Stimulated activated CD4-positive, alpha-beta T cell treated with anti-CD3 and anti-CD28 coated beads, Interleukin-4, amount 100 ng/mL, for 24 hours (primary cell): ENCODE measurements around the gene PHF19.

Experiments
- DNase-seq: peaks from one replicate; pipeline ENCODE4 v3.0.0-alpha.2; 2020

Gene PHF19

DNA sequence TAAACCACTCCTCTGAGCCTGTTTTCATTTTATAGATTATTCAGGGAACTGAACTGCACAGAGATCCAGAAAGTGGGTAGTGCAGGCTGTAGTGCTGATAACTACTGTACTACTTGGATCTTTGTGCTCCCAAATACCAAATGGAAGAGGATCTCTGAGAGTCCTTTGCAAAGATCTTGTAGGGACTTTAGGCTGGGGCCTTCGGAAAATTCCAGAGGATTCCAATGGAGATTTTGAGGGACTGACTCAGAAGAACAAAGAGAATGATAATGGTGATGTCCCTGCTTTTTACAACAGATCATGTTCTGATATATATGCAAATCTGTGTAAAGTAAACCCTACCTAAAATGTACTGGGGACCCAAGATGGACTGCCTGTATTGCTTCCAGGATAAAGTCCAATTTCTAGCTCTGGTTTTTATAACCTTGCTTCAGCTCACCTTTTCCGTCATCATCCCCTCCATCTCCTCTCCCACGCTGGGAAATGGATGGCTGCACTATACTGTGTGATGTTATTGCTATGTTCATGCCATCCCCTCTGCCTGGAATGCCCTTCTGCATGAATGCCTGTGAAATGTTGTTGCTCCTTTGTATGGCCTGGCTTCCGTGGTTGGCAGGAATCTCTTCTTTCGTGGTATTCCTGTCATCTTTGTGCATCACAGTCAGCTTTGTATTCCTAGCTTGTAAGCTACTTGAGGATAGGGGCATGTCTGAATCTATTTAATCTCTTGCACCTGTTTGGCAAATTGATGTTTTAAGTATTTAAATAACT lies 24.6 kb downstream of the PHF19 start:
- DNase-seq: no peak

DNA sequence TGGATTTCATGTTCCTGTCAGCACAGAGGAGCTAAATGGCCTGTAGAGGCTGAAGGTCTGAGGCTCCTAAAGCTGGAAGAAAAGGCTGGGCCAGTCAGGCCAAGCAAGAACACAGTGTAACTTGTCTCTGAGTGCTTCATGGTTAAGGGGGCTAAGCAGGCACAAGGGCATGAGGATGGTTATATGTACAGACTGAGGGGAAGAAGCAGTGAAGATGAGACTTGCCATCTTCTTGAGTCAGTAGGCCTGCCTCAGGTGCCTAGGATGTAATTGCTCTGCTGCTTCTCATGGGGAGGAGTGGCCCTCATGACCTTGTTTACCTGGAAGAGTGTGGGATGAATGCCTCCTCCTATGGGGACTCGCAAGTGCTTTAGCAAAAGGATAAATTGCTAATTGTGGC lies 25.5 kb downstream of the PHF19 start:
- DNase-seq: no peak

DNA sequence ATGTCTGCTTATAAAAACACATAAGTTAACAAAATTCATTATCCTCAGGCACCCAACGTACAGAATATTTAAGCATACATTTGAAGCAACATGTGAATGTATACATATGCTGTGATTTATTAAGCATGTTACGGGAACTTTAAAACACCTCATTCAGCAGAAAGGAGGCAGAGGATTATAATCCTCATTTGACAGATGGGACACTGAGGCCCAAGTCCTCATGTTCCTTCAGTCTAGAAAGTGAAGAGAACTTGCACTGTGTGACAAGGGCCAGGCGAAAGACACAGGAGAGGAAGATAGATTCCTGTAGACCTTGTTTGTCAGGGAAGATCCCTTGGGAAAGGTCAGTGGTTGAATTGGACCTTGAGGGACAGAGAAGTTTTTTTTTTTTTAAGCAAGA lies 26.7 kb downstream of the PHF19 start:
- DNase-seq: no peak

DNA sequence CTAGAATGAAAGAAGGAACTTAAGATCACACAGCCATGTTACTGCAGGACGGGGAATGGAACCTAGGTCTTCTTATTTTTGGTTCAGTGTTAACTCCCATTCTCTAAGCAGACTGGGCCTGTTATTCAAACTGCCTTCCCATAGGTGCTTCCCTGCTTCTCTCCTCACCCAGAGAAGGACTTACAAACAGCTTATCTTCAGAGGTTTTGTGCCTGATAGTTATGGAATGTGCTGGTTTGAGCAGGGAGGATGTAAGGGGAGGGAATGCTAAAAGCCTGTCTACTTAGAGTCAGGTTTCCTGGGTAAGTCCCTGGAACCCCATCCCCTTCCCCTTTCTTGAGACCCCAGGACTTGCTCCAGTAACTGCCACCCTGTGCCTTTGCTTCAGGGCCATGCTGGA lies 30.1 kb downstream of the PHF19 start:
- no peak for DNase-seq

DNA sequence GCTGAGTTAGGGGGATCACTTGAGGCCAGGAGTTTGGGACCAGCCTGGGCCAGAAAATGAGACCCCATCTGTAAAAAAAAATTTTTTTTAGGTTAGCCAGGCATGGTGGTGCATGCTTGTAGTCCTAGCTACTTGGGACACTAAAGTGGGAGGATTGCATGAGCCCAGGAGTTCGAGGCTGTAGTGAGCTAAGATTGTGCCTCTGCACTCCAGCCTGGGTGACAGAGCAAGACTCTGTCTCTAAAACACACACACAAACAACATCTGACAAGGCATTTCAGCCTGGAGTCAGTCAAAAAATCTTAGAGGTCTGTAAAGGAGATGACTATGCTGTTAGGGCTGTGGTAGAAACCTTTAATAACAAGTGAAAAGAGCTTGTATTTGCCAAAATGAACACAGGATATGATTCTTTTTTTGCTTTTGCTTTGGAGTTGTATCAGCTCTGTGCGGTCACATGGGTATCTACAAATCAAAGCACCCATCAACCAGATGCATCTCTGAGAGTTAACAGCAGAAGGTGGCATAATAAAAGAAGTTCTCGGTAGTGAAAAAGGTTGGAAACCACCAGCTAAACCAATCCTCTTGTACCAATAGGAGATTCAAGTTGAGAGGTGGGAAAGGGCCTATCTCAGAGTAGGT lies 30.6 kb downstream of the PHF19 start:
- peak; percentile 32 for DNase-seq

DNA sequence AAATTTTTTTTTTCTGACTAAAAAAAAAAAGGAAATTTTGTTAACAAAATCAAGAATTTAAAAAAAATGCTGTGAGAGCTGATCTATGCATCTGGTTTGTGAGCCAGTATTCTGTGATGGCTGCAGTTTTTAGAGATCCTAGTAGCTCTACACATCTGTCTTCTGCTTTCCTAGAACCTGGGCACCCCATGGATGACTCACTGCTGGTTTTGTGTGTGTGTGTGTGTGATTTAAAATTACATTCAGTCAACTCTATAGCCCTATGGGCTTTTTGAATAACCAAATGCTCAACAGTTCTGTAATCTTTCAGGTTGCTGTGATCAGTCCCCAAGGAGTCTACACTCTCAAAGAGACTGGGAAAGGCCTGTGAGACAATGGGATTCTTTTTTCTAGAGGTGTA lies 31.7 kb downstream of the PHF19 start:
- peak; percentile 63 for DNase-seq

DNA sequence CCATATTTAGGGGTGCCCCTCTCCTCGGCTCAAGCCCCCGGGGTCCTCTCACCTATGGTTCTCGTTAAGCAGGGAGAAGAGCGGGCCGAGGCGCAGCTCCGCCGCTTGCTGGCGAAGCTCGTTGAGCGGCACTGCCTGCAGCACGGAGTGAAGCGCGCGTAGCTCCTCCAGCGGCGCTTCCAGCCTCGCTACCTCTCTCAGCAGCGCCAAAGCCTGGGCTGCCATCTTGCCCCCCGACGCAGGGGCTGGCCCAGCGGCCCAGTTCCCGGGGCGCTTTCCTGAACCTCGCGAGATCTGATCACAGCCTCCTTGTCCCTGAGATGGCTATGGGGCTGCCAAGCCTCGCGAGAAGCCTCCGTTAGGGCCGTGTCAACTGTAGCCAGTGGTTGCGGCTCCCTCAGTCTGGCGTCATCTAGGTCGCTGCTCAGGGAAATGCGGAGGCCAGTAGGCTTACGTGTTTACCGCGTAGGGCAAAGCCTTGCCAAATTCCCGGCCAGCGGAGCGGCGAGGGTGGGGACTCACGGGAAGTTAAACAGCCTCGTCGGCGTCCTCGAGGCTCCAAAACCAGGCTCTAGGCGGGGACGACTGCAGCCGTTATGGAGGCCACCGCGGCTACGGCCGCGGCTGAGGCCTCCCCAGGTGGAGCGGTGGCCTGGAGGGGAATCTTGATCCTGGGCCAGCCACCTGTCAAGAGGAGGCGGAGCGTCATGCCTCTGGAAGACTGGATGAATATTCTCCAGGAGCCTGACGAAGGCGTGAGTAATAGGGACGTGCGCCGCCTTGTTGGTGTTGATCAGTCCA lies 34.1 kb downstream of the PHF19 start, which contains the start of gene PSMD5:
Gene PSMD5 (minus strand): TSS at position 238 of the 801 bp plus-strand sequence. CDS start 13 bp downstream, at position 225.
- peak; percentile 94 for DNase-seq

DNA sequence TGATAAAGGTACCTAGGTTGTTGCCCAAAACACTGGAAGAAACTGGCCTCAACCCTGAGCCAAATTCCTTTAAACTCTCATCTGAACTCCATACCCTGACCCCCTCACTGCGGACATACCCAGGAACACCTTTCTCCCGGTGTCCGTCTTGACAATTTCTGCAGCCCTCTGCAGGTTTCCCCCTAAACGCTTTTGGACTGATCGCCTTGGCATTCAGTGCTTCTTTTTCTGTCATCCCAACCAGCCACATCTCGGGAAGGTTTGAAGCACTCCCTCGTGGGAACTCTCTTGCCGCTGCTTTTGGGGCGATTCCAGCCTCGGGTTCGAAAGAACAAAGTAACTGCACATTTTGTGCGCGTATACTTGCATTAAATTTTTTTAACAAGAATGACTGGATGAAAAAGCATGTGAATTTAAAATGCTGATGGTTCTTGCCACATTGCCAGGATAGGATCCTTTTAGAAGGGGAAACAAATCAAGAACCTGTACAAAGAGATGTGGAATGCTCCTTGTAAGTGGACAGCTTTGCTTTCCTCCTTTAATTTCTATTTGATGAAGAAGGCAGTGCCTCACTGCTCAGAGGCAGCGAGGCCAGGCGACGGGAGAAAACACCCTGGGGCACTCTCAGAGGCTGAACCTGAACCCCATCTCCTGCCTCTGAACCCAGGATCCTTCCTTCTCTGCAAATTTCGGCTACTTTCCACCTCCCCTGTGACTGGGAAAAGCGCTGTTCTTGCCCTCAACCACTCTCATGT lies 34.9 kb downstream of the PHF19 start:
- DNase-seq: no peak

DNA sequence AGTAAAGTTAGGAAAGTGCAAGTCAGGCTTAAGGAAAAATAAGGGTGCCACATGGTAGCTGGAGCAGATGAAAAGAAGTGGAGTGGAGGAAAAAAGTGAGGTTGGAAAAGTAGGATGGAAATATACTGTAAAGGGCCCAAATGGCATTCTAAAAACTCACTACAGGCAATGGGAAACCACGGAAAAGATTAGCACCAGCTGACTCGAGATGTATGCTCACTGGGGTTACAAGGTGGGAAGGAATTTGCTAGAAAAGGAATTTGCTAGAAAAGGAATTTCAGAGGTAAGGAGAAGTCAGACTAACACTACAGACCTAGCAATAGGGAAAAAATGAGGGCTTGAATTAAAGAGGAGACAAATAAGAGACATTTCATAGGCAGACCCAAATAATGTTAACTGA lies 37.8 kb downstream of the PHF19 start:
- DNase-seq: no peak

DNA sequence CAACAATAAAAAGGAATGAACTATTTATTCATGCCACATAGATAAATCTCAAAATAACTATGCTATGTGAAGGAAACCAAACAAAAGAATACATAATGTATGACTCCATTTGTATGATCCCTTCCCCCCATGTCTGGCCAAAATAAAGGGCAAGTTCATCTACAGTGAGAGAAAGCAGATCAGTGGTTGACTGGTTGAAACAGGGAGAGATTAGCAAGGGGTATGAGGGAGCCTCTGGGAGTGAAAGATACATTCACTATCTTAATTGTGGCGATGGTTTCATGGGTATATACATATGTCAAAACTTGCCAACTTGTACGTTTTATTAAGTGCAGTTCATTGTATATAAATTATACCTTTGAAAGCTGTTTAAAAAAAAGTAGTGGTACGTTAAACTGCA lies 39.1 kb downstream of the PHF19 start:
- DNase-seq: no peak

DNA sequence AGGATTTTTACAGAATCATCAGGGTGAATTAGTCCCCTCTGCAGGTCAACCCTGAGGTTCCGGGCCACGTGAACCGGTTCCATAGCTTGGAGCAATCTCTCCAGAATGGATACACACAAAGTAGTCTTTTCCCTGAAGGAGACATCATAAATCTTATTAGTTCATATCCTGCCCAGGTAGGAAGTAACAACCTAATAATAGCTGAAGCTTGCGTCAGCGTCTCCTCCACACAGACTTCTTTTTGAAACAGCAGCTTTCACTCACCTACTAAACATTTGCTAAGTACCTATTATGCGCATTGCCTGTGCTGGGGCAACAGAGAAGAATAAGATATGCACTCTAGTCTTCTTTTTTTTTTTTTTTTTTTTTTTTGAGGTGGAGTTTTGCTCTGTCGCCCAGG lies 43.7 kb downstream of the PHF19 start:
- DNase-seq: no peak

DNA sequence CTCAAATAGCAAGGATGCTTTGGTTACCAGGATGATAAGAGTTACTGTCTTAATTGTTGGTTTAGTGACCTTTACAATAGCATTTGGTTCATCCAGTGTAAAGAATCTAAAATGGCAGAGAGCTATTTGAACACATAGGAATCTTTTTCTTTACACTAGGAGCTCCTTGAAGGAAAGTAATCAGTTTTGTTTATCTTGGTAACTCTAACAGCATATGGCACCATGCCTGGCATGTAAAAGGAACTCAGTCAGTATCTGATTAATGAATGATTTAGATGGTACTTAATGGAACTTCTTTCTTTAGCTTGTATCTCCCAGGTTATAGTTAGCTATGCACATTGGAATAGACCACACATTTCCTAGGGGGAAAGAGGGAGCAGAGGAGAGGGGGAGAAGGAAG lies 44.2 kb downstream of the PHF19 start:
- no peak for DNase-seq

DNA sequence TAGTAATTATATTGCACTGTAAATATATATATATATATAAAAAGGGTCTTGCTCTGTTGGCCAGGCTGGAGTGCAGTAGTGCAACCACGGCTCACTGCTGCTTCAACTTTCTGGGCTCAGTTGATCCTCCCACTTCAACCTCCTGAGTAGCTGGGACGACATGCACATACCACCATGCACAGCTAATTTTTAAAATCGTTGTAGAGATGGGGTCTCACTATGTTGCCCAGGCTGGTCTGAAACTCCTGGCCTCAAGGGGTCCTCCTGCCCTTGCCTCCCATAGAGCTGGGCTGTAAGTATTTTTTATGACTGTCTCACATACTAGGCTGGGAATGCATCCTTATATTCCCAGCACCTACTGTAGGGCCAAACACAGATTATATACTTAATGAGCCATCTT lies 46.1 kb downstream of the PHF19 start:
- no peak for DNase-seq

DNA sequence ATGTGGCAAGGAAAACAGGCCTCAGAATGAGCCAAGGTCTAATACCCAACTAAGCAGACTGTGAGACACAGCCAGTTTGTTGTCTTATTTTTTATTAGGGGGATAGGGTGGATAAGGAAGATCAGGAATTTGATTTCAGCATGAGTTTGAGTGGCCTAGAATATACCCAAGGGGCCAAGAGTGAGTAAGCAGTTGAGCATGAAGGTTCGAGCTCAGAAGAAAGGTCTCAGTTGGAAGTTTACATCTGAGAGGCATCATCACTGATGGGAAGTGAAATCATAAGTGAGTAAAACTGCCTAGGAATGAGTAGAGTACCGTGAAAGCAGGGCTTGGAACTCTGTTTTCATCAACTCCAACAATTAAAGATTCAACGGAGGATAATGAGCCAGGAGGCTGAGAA lies 46.8 kb downstream of the PHF19 start:
- DNase-seq: no peak

DNA sequence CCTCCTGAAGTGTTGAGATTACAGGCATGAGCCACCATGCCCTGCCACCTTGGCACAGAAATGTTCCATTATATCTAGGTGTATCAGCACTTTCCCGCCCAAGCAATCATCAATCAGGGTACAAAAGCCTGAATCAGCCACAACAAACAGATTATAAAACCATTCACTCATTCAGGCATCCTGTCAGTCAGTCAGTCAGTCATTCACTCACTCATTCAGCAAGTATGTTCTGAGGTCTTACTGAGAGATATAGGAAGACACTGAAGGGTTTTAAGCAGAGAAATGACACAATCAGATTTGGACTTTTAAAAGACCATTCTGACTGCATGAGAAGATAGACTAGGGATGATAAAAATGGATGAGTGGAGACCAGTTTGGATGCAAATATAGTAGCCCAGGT lies 47.3 kb downstream of the PHF19 start:
- no peak for DNase-seq

DNA sequence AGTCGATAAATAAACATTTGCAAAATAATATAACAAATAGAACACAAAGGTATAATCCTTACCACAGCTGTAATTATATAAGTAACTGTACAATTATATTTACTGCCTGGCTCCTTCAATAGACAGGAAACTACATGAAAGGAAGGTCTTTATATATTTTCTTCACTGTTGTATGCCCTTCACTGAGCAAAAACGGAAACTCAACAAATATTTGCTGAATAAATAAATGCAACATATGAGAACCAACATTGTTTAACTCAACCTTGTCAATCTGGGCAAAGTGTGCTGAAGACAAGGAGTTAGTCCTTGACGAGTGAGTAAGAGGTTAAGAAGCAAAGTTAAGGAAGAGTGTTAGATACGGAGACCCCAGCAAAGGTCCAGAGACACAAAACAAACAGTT lies 56.9 kb downstream of the PHF19 start:
- no peak for DNase-seq

DNA sequence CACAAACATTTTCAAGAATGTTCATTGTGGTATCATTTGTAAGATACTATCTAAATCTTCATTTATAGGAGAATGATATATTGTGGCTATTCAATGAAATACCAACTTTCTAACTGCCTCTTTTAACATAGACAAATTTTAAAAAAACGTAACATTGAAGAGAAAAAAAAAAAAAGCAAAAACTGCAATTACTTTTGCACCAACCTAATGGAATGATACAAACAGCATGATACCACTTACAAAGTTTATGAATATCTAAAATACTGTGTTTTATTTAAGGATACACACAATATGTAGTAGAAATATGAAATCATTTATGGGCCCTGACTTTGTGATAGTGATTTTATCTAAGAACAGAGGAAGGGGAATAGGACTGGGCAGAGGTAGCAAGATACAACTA lies 58.4 kb downstream of the PHF19 start:
- no peak for DNase-seq

DNA sequence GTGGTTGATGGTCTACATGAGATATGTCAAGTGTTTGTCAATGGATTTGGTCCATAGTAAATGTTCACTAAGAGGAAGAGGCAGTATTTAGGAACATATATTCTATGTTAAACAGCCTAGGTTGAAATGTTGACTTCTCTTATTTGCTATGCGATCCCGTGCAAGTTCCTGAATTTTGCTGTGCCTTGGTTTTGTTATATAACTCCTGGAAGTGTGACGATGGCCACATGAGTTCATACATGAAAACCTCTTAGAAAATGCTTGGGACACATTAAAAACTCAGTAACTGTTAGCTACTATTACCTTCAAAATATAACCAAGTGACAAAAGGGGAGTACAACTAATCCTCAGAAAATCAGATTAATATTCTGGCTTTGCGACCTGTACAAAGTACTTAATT lies 61.9 kb downstream of the PHF19 start:
- DNase-seq: no peak

DNA sequence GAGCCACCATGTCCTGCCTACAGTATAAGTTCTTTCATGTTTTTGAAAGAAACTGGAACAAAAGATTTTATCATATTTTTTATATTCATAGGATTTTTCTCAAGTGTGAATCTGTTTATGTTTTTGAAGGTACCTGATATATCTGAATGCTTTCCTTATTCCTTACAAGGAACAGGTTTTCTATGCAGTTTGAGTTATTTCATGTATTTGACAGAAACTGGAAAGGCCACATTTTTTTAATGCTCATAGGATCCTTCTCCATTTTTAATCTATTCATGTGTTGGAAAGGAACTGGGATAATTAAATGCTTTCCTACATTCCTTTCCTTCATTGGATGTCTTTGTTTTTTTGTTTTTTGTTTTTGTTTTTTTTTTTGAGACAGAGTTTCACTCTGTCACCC lies 68.1 kb downstream of the PHF19 start:
- no peak for DNase-seq

DNA sequence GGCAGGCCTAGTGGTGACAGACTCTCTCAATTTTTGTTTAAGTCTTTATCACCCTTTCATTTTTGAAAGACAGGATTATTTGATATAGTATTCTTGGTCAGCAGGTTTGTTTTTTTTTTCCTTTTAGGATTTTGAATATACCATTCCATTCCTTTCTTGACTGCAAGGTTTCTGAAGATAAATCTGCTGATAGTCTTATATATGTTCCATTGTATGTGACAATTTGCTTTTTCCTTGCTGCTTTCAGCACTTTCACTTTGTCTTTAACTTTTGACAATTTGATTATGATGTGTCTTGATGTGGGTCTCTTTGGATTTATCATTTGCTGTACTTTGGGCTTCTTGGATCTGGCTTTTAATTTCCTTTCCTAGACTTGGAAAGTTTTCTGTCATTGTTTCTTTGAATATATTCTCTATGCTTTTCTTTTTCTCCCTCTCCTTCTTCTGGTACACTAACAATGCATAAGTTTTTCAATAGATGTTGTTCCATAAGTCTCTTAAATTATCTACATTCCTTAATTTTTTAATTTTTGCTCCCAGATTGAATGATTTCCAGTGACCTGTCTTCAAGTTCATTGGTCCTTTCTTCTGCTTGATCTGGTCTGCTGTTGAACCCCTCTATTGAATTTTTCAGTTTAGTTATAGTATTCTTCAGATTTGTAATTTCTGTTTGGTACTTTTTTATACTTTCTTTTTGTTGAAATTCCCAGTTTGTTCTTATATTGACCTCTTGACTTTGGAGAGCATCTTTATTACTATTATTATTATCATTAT lies 69.2 kb downstream of the PHF19 start:
- no peak for DNase-seq
